Heart left ventricle (tissue), 13 donors: ENCODE results near the gene COMMD1.

Experiments used
- POLR2A ChIP-seq, 2 donors: fragments of 450-650 bp; IDR thresholded peaks; one replicate each; pipeline ENCODE4 v1.6.1; 2017; ENCODE audit warnings: antibody characterized with exemption in 2 of 2, mild to moderate bottlenecking in 2 of 2, moderate library complexity in 2 of 2
- TF ChIP-seq, protein P1 (sequence below), 12 donors: fragments of 200-600 bp; sonication (generic) in 4 of 12; IDR thresholded peaks; one replicate each; pipeline versions ENCODE4 v1.5.0 to v1.8.0; 2018 to 2022; ENCODE audit warnings: antibody characterized with exemption in 12 of 12, mild to moderate bottlenecking in 5 of 12
- donor health status: ischemic (EF 13 %, LVEDD 7.1; RV severe dilation, severe dysfunction).
- donor health status: DM: no; HTN: yes; CAD: no.
- donor health status: DM: no; HTN: no; CAD: no.
- donor health status: ischemic (EF 25% LVEDD 6.9; RV normal size, moderate dysfunction).
- donor health status: ischemic (EF 25% LVEDD 5.7; RV mildly dilated, moderate dysfunction).
- donor health status: ischemic (EF 35%, LVEDD 5.7; RV mildly dilated, moderate dysfunction).
- donor health status: nonischemic (EF 11% LVEDD 7.7; RV severe dilation, severe dysfunction).
- donor health status: DM: yes; HTN: yes; CAD: no.
- donor health status: PGD.
- donor health status: ischemic (EF 29% LVEDD 5.4; RV normal size, mild dysfunction).
- donor health status: nonischemic (EF 23%, LVEDD 6.1; RV moderate dilation, normal function).

- TF ChIP-seq, protein P1, sequence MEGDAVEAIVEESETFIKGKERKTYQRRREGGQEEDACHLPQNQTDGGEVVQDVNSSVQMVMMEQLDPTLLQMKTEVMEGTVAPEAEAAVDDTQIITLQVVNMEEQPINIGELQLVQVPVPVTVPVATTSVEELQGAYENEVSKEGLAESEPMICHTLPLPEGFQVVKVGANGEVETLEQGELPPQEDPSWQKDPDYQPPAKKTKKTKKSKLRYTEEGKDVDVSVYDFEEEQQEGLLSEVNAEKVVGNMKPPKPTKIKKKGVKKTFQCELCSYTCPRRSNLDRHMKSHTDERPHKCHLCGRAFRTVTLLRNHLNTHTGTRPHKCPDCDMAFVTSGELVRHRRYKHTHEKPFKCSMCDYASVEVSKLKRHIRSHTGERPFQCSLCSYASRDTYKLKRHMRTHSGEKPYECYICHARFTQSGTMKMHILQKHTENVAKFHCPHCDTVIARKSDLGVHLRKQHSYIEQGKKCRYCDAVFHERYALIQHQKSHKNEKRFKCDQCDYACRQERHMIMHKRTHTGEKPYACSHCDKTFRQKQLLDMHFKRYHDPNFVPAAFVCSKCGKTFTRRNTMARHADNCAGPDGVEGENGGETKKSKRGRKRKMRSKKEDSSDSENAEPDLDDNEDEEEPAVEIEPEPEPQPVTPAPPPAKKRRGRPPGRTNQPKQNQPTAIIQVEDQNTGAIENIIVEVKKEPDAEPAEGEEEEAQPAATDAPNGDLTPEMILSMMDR (IDR thresholded peaks at IDR 0.05), result no peak
- TF ChIP-seq POLR2A (IDR thresholded peaks at IDR 0.05), result no peak
Observed at GRCh38 chr2:62141142-62141740, 235.8 kb downstream of the COMMD1 start.
